HG02623 (cell line): ENCODE results near the gene TADA1.
"Not testable (repeated sequence)": the region's sequence is repeated elsewhere in the genome, so short reads cannot be mapped to it uniquely, and the experiment has no call there.

Experiments
- ATAC-seq: cut with Tn5 transposase; IDR thresholded peaks from one replicate; pipeline ENCODE4 v1.9.1; 2021; ENCODE audit warnings: moderate library complexity; ENCODE audit not compliant: unreplicated experiment

Gene TADA1

GRCh38 chr1:166844791-166845190, 31.3 kb downstream of the TADA1 start:
- no peak for ATAC-seq

- no peak for ATAC-seq
These were observed 32.1 kb downstream of the TADA1 start for GRCh38 chr1:166843769-166844596.

GRCh38 chr1:166843322-166843721, 32.7 kb downstream of the TADA1 start:
- no peak for ATAC-seq

- no peak for ATAC-seq
These were observed 35.5 kb downstream of the TADA1 start for GRCh38 chr1:166840309-166841274.

- ATAC-seq: peak; percentile 29
These were observed 36.3 kb downstream of the TADA1 start for GRCh38 chr1:166839600-166840308.

GRCh38 chr1:166838766-166839599, 37.1 kb downstream of the TADA1 start, which contains the start of gene POGK:
Gene POGK (plus strand): TSS chr1:166839475. CDS start chr1:166840957, 1,482 bp downstream.
- peak; percentile 94 for ATAC-seq

GRCh38 chr1:166836733-166837132, 39.3 kb downstream of the TADA1 start:
- no peak for ATAC-seq

- ATAC-seq: not testable (repeated sequence)
These were observed 46.3 kb downstream of the TADA1 start for GRCh38 chr1:166829762-166830161.

GRCh38 chr1:166827426-166827825, 48.6 kb downstream of the TADA1 start:
- ATAC-seq: no peak

GRCh38 chr1:166822385-166822784, 53.7 kb downstream of the TADA1 start:
- no peak for ATAC-seq

GRCh38 chr1:166819974-166820373, 56.1 kb downstream of the TADA1 start:
- no peak for ATAC-seq

- ATAC-seq: no peak
These were observed 61.5 kb downstream of the TADA1 start for GRCh38 chr1:166814611-166815010.

- no peak for ATAC-seq
These were observed 62.4 kb downstream of the TADA1 start for GRCh38 chr1:166813508-166814223.

- ATAC-seq: no peak
These were observed 64.4 kb downstream of the TADA1 start for GRCh38 chr1:166811691-166812090.

- ATAC-seq: no peak
These were observed 67.1 kb downstream of the TADA1 start for GRCh38 chr1:166808952-166809351.
